IMR-90 (cell line): ENCODE data around the gene PPM1L. TPM values are rescaled to one million over a fixed set of nuclear protein-coding genes. Genes with fewer than 3 reads are reported as not detected.

ENCODE experiments used
- ATAC-seq: fragments of 200-7000 bp; cut with Tn5 transposase; 2 replicates; pipeline ENCODE4 v1.9.1; 2020; ENCODE audit warnings: low read depth, mild to moderate bottlenecking, moderate library complexity
- BruUV-seq: library from RNA; stranded (reverse); fragments of 400-500 nt; replicated peaks from 2 replicates; lab custom pipeline; 2021; lab: Mats Ljungman, UMichigan
- CTCF ChIA-PET: fragments of 300-600 bp; formaldehyde crosslinking; extraction: SDS; loops from one replicate; lab custom pipeline; 2021; ENCODE audit warnings: antibody characterized with exemption; lab: Yijun Ruan, JAX
- POLR2A ChIA-PET: fragments of 300-600 bp; sonication (Branson Sonifier 250); formaldehyde crosslinking; loops from one replicate; lab custom pipeline; 2022; ENCODE audit warnings: antibody characterized with exemption; ENCODE audit not compliant: unreplicated experiment; lab: Charles Lee
- DNase-seq: peaks from one replicate; pipeline ENCODE4 v3.0.0; 2013
- H2AFZ ChIP-seq: replicated peaks from 2 replicates; pipeline ENCODE3; 2013; ENCODE audit warnings: low read length, mild to moderate bottlenecking; ENCODE audit not compliant: poor library complexity
- H2AK5ac ChIP-seq: 2 replicates; pipeline ENCODE4 v1.6.1; 2013; ENCODE audit warnings: low read depth, low read length, inconsistent platforms
- H2AK9ac ChIP-seq: replicated peaks from 2 replicates; pipeline ENCODE3; 2013; ENCODE audit warnings: mild to moderate bottlenecking, low read depth, low read length, moderate library complexity; ENCODE audit not compliant: poor library complexity
- H2BK120ac ChIP-seq: 2 replicates; pipeline ENCODE4 v1.6.1; 2013; ENCODE audit warnings: low read depth, low read length, inconsistent platforms
- H2BK15ac ChIP-seq: 3 replicates; pipeline ENCODE4 v1.6.1; 2013; ENCODE audit warnings: low read depth, low read length, inconsistent platforms
- H2BK20ac ChIP-seq: 2 replicates; pipeline ENCODE4 v1.6.1; 2013; ENCODE audit warnings: low read depth, mild to moderate bottlenecking, inconsistent platforms, low read length, moderate library complexity
- H2BK5ac ChIP-seq: 2 replicates; pipeline ENCODE4 v1.6.1; 2013; ENCODE audit warnings: mild to moderate bottlenecking, low read depth, low read length, inconsistent platforms; ENCODE audit not compliant: poor library complexity, severe bottlenecking
- H3K14ac ChIP-seq: replicated peaks from 2 replicates; pipeline ENCODE4 v1.6.1; 2013; ENCODE audit warnings: low read depth, low read length, inconsistent platforms
- H3K18ac ChIP-seq: 2 replicates; pipeline ENCODE4 v1.6.1; 2013; ENCODE audit warnings: low read depth, low read length, control low read depth
- H3K23ac ChIP-seq: 2 replicates; pipeline ENCODE4 v1.6.1; 2013; ENCODE audit warnings: low read depth, low read length, inconsistent platforms
- H3K27ac ChIP-seq: 2 replicates; pipeline ENCODE4 v1.5.1; 2013; ENCODE audit warnings: mild to moderate bottlenecking, control low read depth, low read length; ENCODE audit not compliant: insufficient read depth
- H3K27me3 ChIP-seq: 2 replicates; pipeline ENCODE4 v1.6.1; 2013; ENCODE audit warnings: low read length; ENCODE audit not compliant: control insufficient read depth, insufficient read depth
- H3K36me3 ChIP-seq: 2 replicates; pipeline ENCODE4 v1.6.1; 2013; ENCODE audit warnings: low read length, mixed read lengths; ENCODE audit not compliant: control insufficient read depth, insufficient read depth
- H3K4ac ChIP-seq: 2 replicates; pipeline ENCODE4 v1.6.1; 2013; ENCODE audit warnings: low read depth, low read length, inconsistent platforms
- H3K4me1 ChIP-seq: 2 replicates; pipeline ENCODE4 v1.6.1; 2013; ENCODE audit warnings: low read length, mixed read lengths; ENCODE audit not compliant: control insufficient read depth, insufficient read depth
- H3K4me2 ChIP-seq: 2 replicates; pipeline ENCODE4 v1.6.1; 2013; ENCODE audit warnings: low read depth, mild to moderate bottlenecking, control low read depth, low read length, moderate library complexity
- H3K4me3 ChIP-seq: 2 replicates; pipeline ENCODE4 v1.5.1; 2013; ENCODE audit warnings: low read depth, mild to moderate bottlenecking, control low read depth, low read length, moderate library complexity; ENCODE audit not compliant: insufficient read depth
- H3K56ac ChIP-seq: 2 replicates; pipeline ENCODE4 v1.6.1; 2013; ENCODE audit warnings: low read length, inconsistent platforms; ENCODE audit not compliant: insufficient read depth; ENCODE audit errors: extremely low read depth
- H3K79me1 ChIP-seq, 2 experiments: 2 replicates each; pipeline ENCODE4 v1.6.1; 2013; ENCODE audit warnings: low read length in 2 of 2, inconsistent platforms in 1 of 2, low read depth in 1 of 2
- H3K9ac ChIP-seq: 2 replicates; pipeline ENCODE4 v1.6.1; 2013; ENCODE audit warnings: low read depth, low read length, control low read depth
- H3K9me1 ChIP-seq: 2 replicates; pipeline ENCODE4 v1.6.1; 2013; ENCODE audit warnings: low read length, inconsistent platforms; ENCODE audit not compliant: insufficient read depth
- H3K9me3 ChIP-seq: 2 replicates; pipeline ENCODE4 v1.6.1; 2013; ENCODE audit warnings: low read length; ENCODE audit not compliant: control insufficient read depth, insufficient read depth
- H4K20me1 ChIP-seq: 2 replicates; pipeline ENCODE4 v1.6.1; 2013; ENCODE audit warnings: low read length, inconsistent platforms; ENCODE audit not compliant: insufficient read depth
- H4K5ac ChIP-seq: 2 replicates; pipeline ENCODE4 v1.6.1; 2013; ENCODE audit warnings: mild to moderate bottlenecking, low read depth, low read length, control low read depth
- H4K8ac ChIP-seq, 2 experiments: 2 replicates each; pipeline ENCODE4 v1.6.1; 2013; ENCODE audit warnings: low read depth in 2 of 2, low read length in 2 of 2, control low read depth in 1 of 2, inconsistent platforms in 1 of 2
- H4K91ac ChIP-seq: 2 replicates; pipeline ENCODE4 v1.6.1; 2013; ENCODE audit warnings: low read depth, low read length, inconsistent platforms; ENCODE audit not compliant: insufficient read depth
- BHLHE40 ChIP-seq: fragments of 150-350 bp; IDR thresholded peaks from 2 replicates; pipeline ENCODE4 v1.6.1; 2016; ENCODE audit warnings: mild to moderate bottlenecking, low read depth, low read length
- CEBPB ChIP-seq: IDR thresholded peaks from 2 replicates; pipeline ENCODE4 v1.6.1; 2012; ENCODE audit warnings: low read depth, low read length, improper control_type of control experiment
- CHD1 ChIP-seq: IDR thresholded peaks from 2 replicates; pipeline ENCODE4 v1.6.1; 2012; ENCODE audit warnings: low read depth, low read length, improper control_type of control experiment
- MAFK ChIP-seq: IDR thresholded peaks from 2 replicates; pipeline ENCODE4 v1.6.1; 2012; ENCODE audit warnings: low read depth, low read length, improper control_type of control experiment
- MAZ ChIP-seq: IDR thresholded peaks from 2 replicates; pipeline ENCODE4 v1.6.1; 2012; ENCODE audit warnings: low read depth, mild to moderate bottlenecking, low read length, improper control_type of control experiment, moderate library complexity, borderline replicate concordance
- MXI1 ChIP-seq: IDR thresholded peaks from 2 replicates; pipeline ENCODE4 v1.6.1; 2012; ENCODE audit warnings: low read depth, mild to moderate bottlenecking, low read length, moderate library complexity, borderline replicate concordance
- NFE2L2 ChIP-seq: fragments of 150-350 bp; IDR thresholded peaks from 2 replicates; pipeline ENCODE4 v1.6.1; 2016; ENCODE audit warnings: low read depth, mild to moderate bottlenecking, low read length
- POLR2A ChIP-seq: IDR thresholded peaks from 2 replicates; pipeline ENCODE4 v1.6.1; 2012; ENCODE audit warnings: mild to moderate bottlenecking, low read depth, low read length
- RAD21 ChIP-seq: IDR thresholded peaks from 2 replicates; pipeline ENCODE4 v1.6.1; 2012; ENCODE audit warnings: low read length, improper control_type of control experiment
- RCOR1 ChIP-seq: IDR thresholded peaks from 2 replicates; pipeline ENCODE4 v1.6.1; 2012; ENCODE audit warnings: mild to moderate bottlenecking, low read length, improper control_type of control experiment; ENCODE audit not compliant: insufficient replicate concordance
- RFX5 ChIP-seq: IDR thresholded peaks from 2 replicates; pipeline ENCODE4 v1.8.0; 2012; ENCODE audit warnings: low read depth, mild to moderate bottlenecking, low read length, moderate library complexity
- SMC3 ChIP-seq: fragments of 150-350 bp; IDR thresholded peaks from 2 replicates; pipeline ENCODE4 v1.6.1; 2016; ENCODE audit warnings: low read depth, mild to moderate bottlenecking, antibody characterized with exemption, low read length, moderate library complexity
- WGBS, 2 experiments: methylation state at CpG; one replicate each; pipeline versions ENCODE4 v1.1.5 to v1.1.7; 2013; ENCODE audit warnings: missing lambda C conversion rate in 2 of 2; ENCODE audit not compliant: insufficient read length in 1 of 2; ENCODE audit errors: extremely low coverage in 2 of 2; 5-methylcytosine and 5-hydroxymethylcytosine counted together
- dilution Hi-C: fragments of 300-500 bp; cut with HindIII; formaldehyde crosslinking; loops from one replicate; pipeline ENCODE4 v1.14.3; 2018; ENCODE audit warnings: low sequenced_read_pairs; ENCODE audit not compliant: unreplicated experiment
- in situ Hi-C: fragments of 300-500 bp; cut with MboI; formaldehyde crosslinking; loops from 3 replicates; pipeline ENCODE4 v1.14.3; 2019; ENCODE audit warnings: low sequenced_read_pairs, inconsistent platforms, mixed read lengths
- intact Hi-C: fragments of 100-400 bp; cut with micrococcal nuclease; formaldehyde crosslinking; loops from 2 replicates; pipeline ENCODE4 v1.10.0; 2022
- polyA plus RNA-seq, 3 experiments: library from polyadenylated mRNA; depleted of rRNA; stranded (reverse); fragments of >200 nt; gene quantifications; 2 replicates each; pipeline ENCODE4 v1.2.3, GENCODE V29; 2012; ENCODE audit warnings: low replicate concordance in 1 of 3
- total RNA-seq: library from RNA; depleted of rRNA; stranded (reverse); fragments of >200 nt; gene quantifications from 2 replicates; pipeline ENCODE4 v1.2.3, GENCODE V29; 2012
- TF ChIP-seq, protein P1 (sequence below): fragments of 150-350 bp; IDR thresholded peaks from 2 replicates; pipeline ENCODE4 v1.6.1; 2017; ENCODE audit warnings: mild to moderate bottlenecking, antibody characterized with exemption, low read length, low read depth
- TF ChIP-seq, protein P2 (sequence below): fragments of 150-350 bp; IDR thresholded peaks from 2 replicates; pipeline ENCODE4 v1.6.1; 2016; ENCODE audit warnings: low read depth, mild to moderate bottlenecking, low read length, moderate library complexity, borderline replicate concordance
- TF ChIP-seq, protein P3 (sequence below): conservative IDR thresholded peaks from 2 replicates; pipeline ENCODE4 v1.5.1; 2012; ENCODE audit warnings: mild to moderate bottlenecking, low read depth, low read length, improper control_type of control experiment

Gene PPM1L
- total and polyA plus RNA-seq, 2 of the 4 experiments (the other 2 are of a cell fraction), result 0.14 to 0.18 TPM

DNA sequence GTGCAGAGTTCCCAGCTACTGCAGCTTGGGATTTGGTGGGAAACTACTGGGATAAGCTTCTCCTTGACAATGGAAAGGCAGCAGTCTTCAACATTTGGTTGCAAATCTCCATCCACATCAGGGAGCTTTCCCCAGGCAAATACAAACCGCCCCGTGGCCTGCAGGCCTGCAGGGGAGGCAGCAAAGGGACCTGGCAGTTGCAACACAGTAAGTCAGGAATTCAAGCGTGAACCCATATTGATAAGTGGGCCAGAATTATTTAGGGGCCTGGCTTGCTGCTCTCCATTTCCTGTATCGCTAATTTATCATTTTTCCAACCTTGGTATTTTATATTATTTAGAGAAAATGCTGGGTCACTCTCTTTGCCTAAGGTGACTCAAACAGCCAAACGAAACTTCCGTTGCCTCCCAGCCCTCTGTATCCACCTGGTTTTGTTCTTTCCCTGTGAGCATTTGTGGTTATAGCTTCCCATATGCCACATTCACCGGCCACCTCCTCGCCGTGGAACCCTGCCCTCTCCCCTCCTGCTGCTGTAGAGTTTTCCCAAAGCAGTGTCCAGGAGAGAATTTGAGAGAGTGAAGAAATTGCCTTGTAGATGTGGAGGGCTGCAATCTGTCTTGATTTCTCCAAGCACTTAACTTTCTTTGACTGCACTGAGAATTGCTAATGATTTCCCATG lies 314.4 kb downstream of the PPM1L start:
- intact Hi-C loops, result no loop called here

More for the DNA sequence above, 314.4 kb downstream of the PPM1L start:
- Histone ChIP-seq H2BK20ac (no peak overlapping the region), H3K56ac (no peak overlapping the region), H3K18ac (no peak overlapping the region), H3K23ac (no peak overlapping the region), H4K20me1 (no peaks in the 10 kb centered on the region), H3K4me3 (no peak overlapping the region), H3K27me3 (no peaks in the 10 kb centered on the region), H3K14ac (no peak overlapping the region), H3K27ac (no peak overlapping the region), H3K4me1 (no peaks in the 10 kb centered on the region), H3K9me1 (no peaks in the 10 kb centered on the region), H2AFZ (no peak overlapping the region), H4K5ac (no peak overlapping the region), H3K79me1 (no peaks in the 10 kb centered on the region), H2AK5ac (no peak overlapping the region), H4K91ac (no peak overlapping the region), H3K4ac (no peak overlapping the region), H2BK120ac (no peak overlapping the region), H2BK15ac (no peak overlapping the region), H2BK5ac (no peak overlapping the region), H3K36me3 (no peaks in the 10 kb centered on the region), H3K9me3 (no peaks in the 10 kb centered on the region), H4K8ac (no peak overlapping the region), H3K9ac (no peak overlapping the region), H3K4me2 (no peak overlapping the region), H2AK9ac (no peak overlapping the region)
- ATAC-seq (no peak), DNase-seq (no peak)
- ChIA-PET CTCF (no interaction called here), POLR2A (no interaction called here)
- in situ Hi-C loops (no loop called here), dilution Hi-C loops (no loop called here)
- BruUV-seq, result no TSS peak
- no CpG with 5 or more reads among the region's 9 CpGs for WGBS, 2 experiments
- TF ChIP-seq POLR2A, result no peak
- TF ChIP-seq CHD1, result no peak
- TF ChIP-seq MAFK, result no peak
- no peak for TF ChIP-seq MAZ
- TF ChIP-seq RCOR1, result no peak
- TF ChIP-seq, protein P1, sequence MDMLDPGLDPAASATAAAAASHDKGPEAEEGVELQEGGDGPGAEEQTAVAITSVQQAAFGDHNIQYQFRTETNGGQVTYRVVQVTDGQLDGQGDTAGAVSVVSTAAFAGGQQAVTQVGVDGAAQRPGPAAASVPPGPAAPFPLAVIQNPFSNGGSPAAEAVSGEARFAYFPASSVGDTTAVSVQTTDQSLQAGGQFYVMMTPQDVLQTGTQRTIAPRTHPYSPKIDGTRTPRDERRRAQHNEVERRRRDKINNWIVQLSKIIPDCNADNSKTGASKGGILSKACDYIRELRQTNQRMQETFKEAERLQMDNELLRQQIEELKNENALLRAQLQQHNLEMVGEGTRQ, result no peak
- no peak for TF ChIP-seq MXI1
- TF ChIP-seq CEBPB, result no peak
- TF ChIP-seq, protein P2, sequence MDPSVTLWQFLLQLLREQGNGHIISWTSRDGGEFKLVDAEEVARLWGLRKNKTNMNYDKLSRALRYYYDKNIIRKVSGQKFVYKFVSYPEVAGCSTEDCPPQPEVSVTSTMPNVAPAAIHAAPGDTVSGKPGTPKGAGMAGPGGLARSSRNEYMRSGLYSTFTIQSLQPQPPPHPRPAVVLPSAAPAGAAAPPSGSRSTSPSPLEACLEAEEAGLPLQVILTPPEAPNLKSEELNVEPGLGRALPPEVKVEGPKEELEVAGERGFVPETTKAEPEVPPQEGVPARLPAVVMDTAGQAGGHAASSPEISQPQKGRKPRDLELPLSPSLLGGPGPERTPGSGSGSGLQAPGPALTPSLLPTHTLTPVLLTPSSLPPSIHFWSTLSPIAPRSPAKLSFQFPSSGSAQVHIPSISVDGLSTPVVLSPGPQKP, result no peak
- TF ChIP-seq SMC3, result no peak
- no peak for TF ChIP-seq BHLHE40
- no peak for TF ChIP-seq RFX5
- TF ChIP-seq RAD21, result no peak
- TF ChIP-seq NFE2L2, result no peak
- TF ChIP-seq, protein P3, sequence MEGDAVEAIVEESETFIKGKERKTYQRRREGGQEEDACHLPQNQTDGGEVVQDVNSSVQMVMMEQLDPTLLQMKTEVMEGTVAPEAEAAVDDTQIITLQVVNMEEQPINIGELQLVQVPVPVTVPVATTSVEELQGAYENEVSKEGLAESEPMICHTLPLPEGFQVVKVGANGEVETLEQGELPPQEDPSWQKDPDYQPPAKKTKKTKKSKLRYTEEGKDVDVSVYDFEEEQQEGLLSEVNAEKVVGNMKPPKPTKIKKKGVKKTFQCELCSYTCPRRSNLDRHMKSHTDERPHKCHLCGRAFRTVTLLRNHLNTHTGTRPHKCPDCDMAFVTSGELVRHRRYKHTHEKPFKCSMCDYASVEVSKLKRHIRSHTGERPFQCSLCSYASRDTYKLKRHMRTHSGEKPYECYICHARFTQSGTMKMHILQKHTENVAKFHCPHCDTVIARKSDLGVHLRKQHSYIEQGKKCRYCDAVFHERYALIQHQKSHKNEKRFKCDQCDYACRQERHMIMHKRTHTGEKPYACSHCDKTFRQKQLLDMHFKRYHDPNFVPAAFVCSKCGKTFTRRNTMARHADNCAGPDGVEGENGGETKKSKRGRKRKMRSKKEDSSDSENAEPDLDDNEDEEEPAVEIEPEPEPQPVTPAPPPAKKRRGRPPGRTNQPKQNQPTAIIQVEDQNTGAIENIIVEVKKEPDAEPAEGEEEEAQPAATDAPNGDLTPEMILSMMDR, result no peak
